Transverse colon (tissue), 4 donors: ENCODE results near the gene RNF150. TPM values are rescaled to one million over a fixed set of nuclear protein-coding genes. Genes with fewer than 3 reads are reported as not detected.

Experiments used
- DNase-seq: peaks from one replicate; pipeline ENCODE4 v3.0.0-alpha.2; 2019
- H3K27ac ChIP-seq, 4 donors: fragments of 200-600 bp; sonication (generic); 2 replicates each; pipeline ENCODE4 v1.5.1; 2016 to 2018; ENCODE audit warnings: inconsistent platforms in 4 of 4
- H3K27me3 ChIP-seq: fragments of 200-600 bp; sonication (generic); 2 replicates; pipeline ENCODE4 v1.5.1; 2017; ENCODE audit warnings: inconsistent platforms
- H3K36me3 ChIP-seq, 4 donors: fragments of 200-600 bp; sonication (generic); 2 replicates each; pipeline ENCODE4 v1.5.1; 2017 to 2019; ENCODE audit warnings: inconsistent platforms in 4 of 4
- H3K4me1 ChIP-seq, 4 donors: fragments of 200-600 bp; sonication (generic); 2 replicates each; pipeline ENCODE4 v1.5.1; 2017 to 2020; ENCODE audit warnings: inconsistent platforms in 4 of 4
- H3K4me3 ChIP-seq, 4 donors: fragments of 200-600 bp; sonication (generic); 1 replicate in 1 of 4; 2 replicates in 3 of 4; pipeline versions ENCODE4 v1.5.1 to v1.6.1; 2017 to 2019; ENCODE audit warnings: inconsistent platforms in 4 of 4
- H3K9me3 ChIP-seq, 2 donors: fragments of 200-600 bp; sonication (generic); 2 replicates each; pipeline ENCODE4 v1.5.1; 2017 to 2019; ENCODE audit warnings: inconsistent platforms in 2 of 2
- CTCF ChIP-seq, 5 experiments: fragments of 200-600 bp in 3 of 5; fragments of 450-650 bp in 2 of 5; sonication (generic) in 3 of 5; IDR thresholded peaks; 1 replicate in 2 of 5; 2 replicates in 3 of 5; pipeline ENCODE4 v1.5.1; 2016 to 2017; ENCODE audit warnings: antibody characterized with exemption in 5 of 5, inconsistent platforms in 3 of 5, mild to moderate bottlenecking in 2 of 5, moderate library complexity in 1 of 5
- EP300 ChIP-seq: sonication (generic); formaldehyde crosslinking; IDR thresholded peaks from one replicate; pipeline ENCODE4 v1.6.1; 2017; ENCODE audit warnings: antibody characterized with exemption, low read depth
- POLR2A ChIP-seq: fragments of 450-650 bp; IDR thresholded peaks from one replicate; pipeline ENCODE4 v1.6.1; 2016; ENCODE audit warnings: antibody characterized with exemption, mild to moderate bottlenecking, moderate library complexity
- POLR2AphosphoS5 ChIP-seq, 3 donors: sonication (generic); formaldehyde crosslinking; IDR thresholded peaks; one replicate each; pipeline ENCODE4 v1.6.1; 2016; ENCODE audit warnings: antibody characterized with exemption in 3 of 3
- WGBS, 2 donors: methylation state at CpG; one replicate each; pipeline ENCODE4 v1.1.5; 2018; ENCODE audit warnings: low coverage in 1 of 2; 5-methylcytosine and 5-hydroxymethylcytosine counted together
- in situ Hi-C, 4 donors: fragments of 200-750 bp; cut with MboI; loops; one replicate each; pipeline versions ENCODE4 v1.15.0 to v1.15.1; 2017; ENCODE audit warnings: low sequenced_read_pairs in 3 of 4, low pct_ligation_motif_present in 1 of 4, low pct_unique_long_range_greater_than_20kb in 1 of 4
- intact Hi-C: fragments of 100-400 bp; cut with DNase I; formaldehyde crosslinking; loops from one replicate; pipeline ENCODE4 v1.15.1; 2023; ENCODE audit warnings: low total_unique reads
- total RNA-seq, 4 donors: library from RNA; depleted of rRNA; stranded (reverse); fragments of >200 nt; gene quantifications; one replicate each; pipeline ENCODE4 v1.1.0, GENCODE V29; 2016

RNF150 gene
- total RNA-seq, 4 donors from 2014 or later = 2.8 to 15.3 (median 7.9) TPM

- in situ Hi-C loops (no loop called here), intact Hi-C loops (no loop called here)
- Histone ChIP-seq H3K27me3 (no peaks in the 10 kb centered on the region), H3K36me3 (no peaks in the 10 kb centered on the region), H3K27ac (no peak overlapping the region), H3K4me1 (no peaks in the 10 kb centered on the region), H3K4me3 (no peak overlapping the region), H3K9me3 (no peaks in the 10 kb centered on the region)
- 81 to 83% methylated on average over 1 of the region's 1 CpG for WGBS, 2 donors
- no peak for DNase-seq
- no peak for TF ChIP-seq POLR2AphosphoS5 (IDR thresholded peaks at IDR 0.05)
- no peak for TF ChIP-seq EP300
- TF ChIP-seq POLR2A = no peak
- TF ChIP-seq CTCF (IDR thresholded peaks at IDR 0.05) = no peak
Observed at GRCh38 chr4:140901736-140902336, 231.4 kb downstream of the RNF150 start.

- intact Hi-C loops = no loop called here
- H3K9me3 ChIP-seq = no peaks in the 10 kb centered on the region
- in situ Hi-C loops = no loop called here
- H3K36me3 ChIP-seq = no peaks in the 10 kb centered on the region
- no peak overlapping the region for H3K4me3 ChIP-seq
- H3K4me1 ChIP-seq = peaks cover 0 to 17% (median 2%) of the 10 kb centered on the region in 4 donors
- peak overlapping the region in 3 of 4 donors; percentile 15 to 63 (median 46) for H3K27ac ChIP-seq
- TF ChIP-seq POLR2AphosphoS5 (IDR thresholded peaks at IDR 0.05) (peak in 2 of 3 donors; percentile 56 to 60), EP300 (no peak), POLR2A (no peak), CTCF (IDR thresholded peaks at IDR 0.05) (no peak)
- H3K27me3 ChIP-seq = no peaks in the 10 kb centered on the region
- DNase-seq = no peak
Observed at GRCh38 chr4:140893939-140894338, 239.3 kb downstream of the RNF150 start.

- 55 to 57% methylated on average over 3 of the region's 3 CpGs for WGBS, 2 donors
- intact Hi-C loops (no loop called here), in situ Hi-C loops (no loop called here)
Observed at GRCh38 chr4:140888054-140888453, 245.2 kb downstream of the RNF150 start.

GRCh38 chr4:140887467-140887866, 245.8 kb downstream of the RNF150 start:
- 79 to 88% methylated on average over 2 of the region's 2 CpGs for WGBS, 2 donors
- H3K4me3 ChIP-seq = no peak overlapping the region
- no peak for DNase-seq
- in situ Hi-C loops (no loop called here), intact Hi-C loops (no loop called here)
- H3K27me3 ChIP-seq = no peaks in the 10 kb centered on the region
- no peak for TF ChIP-seq POLR2AphosphoS5 (IDR thresholded peaks at IDR 0.05)
- no peak for TF ChIP-seq CTCF (IDR thresholded peaks at IDR 0.05)
- no peak for TF ChIP-seq EP300
- no peak for TF ChIP-seq POLR2A
- H3K36me3 ChIP-seq = no peaks in the 10 kb centered on the region
- peaks cover 0 to 7% (median 0%) of the 10 kb centered on the region in 4 donors for H3K4me1 ChIP-seq
- H3K27ac ChIP-seq = no peak overlapping the region
- H3K9me3 ChIP-seq = peaks cover 0 to 5% of the 10 kb centered on the region in 2 donors

More at GRCh38 chr4:140888054-140888453, 245.2 kb downstream of the RNF150 start:
- Histone ChIP-seq H3K27ac (no peak overlapping the region), H3K4me1 (peaks cover 0 to 7% (median 0%) of the 10 kb centered on the region in 4 donors), H3K27me3 (no peaks in the 10 kb centered on the region), H3K9me3 (peaks cover 0 to 5% of the 10 kb centered on the region in 2 donors), H3K36me3 (no peaks in the 10 kb centered on the region), H3K4me3 (no peak overlapping the region)
- TF ChIP-seq POLR2A (no peak), EP300 (no peak), CTCF (IDR thresholded peaks at IDR 0.05) (no peak), POLR2AphosphoS5 (IDR thresholded peaks at IDR 0.05) (no peak)
- DNase-seq = no peak
